Heart right ventricle (tissue), 16 donors: Measurements from ENCODE around the gene TMEM259. TPM values are rescaled to one million over a fixed set of nuclear protein-coding genes. Genes with fewer than 3 reads are reported as not detected.

Experiments used
- ATAC-seq, 8 donors: fragments of 200-7000 bp; cut with Tn5 transposase; one replicate each; pipeline ENCODE4 v1.9.1; 2020; ENCODE audit warnings: mild to moderate bottlenecking in 8 of 8, moderate library complexity in 8 of 8, moderate number of reproducible peaks in 1 of 8
- DNase-seq, 2 donors: peaks; one replicate each; pipeline ENCODE4 v3.0.0-alpha.2; 2020
- H3K27ac ChIP-seq, 10 donors: fragments of 200-600 bp; sonication (generic) in 2 of 10; one replicate each; pipeline versions ENCODE4 v1.5.0 to v1.8.0; 2020 to 2022; ENCODE audit warnings: mild to moderate bottlenecking in 3 of 10
- H3K27me3 ChIP-seq, 7 donors: fragments of 200-600 bp; one replicate each; pipeline ENCODE4 v1.8.0; 2021 to 2022; ENCODE audit warnings: mild to moderate bottlenecking in 2 of 7
- H3K36me3 ChIP-seq, 9 donors: fragments of 200-600 bp; sonication (generic) in 1 of 9; one replicate each; pipeline versions ENCODE4 v1.5.0 to v1.8.0; 2020 to 2022; ENCODE audit warnings: mild to moderate bottlenecking in 2 of 9
- H3K4me1 ChIP-seq, 9 donors: fragments of 200-600 bp; sonication (generic) in 1 of 9; one replicate each; pipeline versions ENCODE4 v1.5.0 to v1.8.0; 2020 to 2022; ENCODE audit warnings: mild to moderate bottlenecking in 4 of 9
- H3K4me3 ChIP-seq, 10 donors: fragments of 200-600 bp; sonication (generic) in 2 of 10; one replicate each; pipeline versions ENCODE4 v1.5.0 to v1.8.0; 2020 to 2022; ENCODE audit warnings: mild to moderate bottlenecking in 7 of 10, moderate library complexity in 2 of 10
- H3K9me3 ChIP-seq, 11 donors: fragments of 200-600 bp in 10 of 11; sonication (generic) in 2 of 11; one replicate each; pipeline versions ENCODE4 v1.5.0 to v1.8.0; 2013 to 2022; ENCODE audit warnings: mild to moderate bottlenecking in 2 of 11, control low read depth in 1 of 11, moderate library complexity in 1 of 11
- WGBS, 2 donors: extraction: QIAGEN DNeasy Blood & Tissue Kit; methylation state at CpG; one replicate each; pipeline ENCODE4 v1.1.7; 2013; ENCODE audit warnings: inconsistent platforms in 1 of 2; 5-methylcytosine and 5-hydroxymethylcytosine counted together
- intact Hi-C, 10 donors: fragments of 100-400 bp; cut with DNase I; formaldehyde crosslinking; loops; one replicate each; pipeline versions ENCODE4 v1.11.1 to v1.14.2; 2022
- polyA plus RNA-seq, 2 donors: library from polyadenylated mRNA; stranded (reverse); fragments of 200-250 nt; gene quantifications; one replicate each; pipeline ENCODE4 v1.2.3, GENCODE V29; 2013
- total RNA-seq, 10 donors: library from RNA; stranded (reverse); fragmentation: NEBNext Ultra II Directional in 3 of 10; extraction: Animal tissue kit (Norgen Biotek cat#: 25700) in 3 of 10; gene quantifications; one replicate each; pipeline versions ENCODE4 v1.2.1 to v1.2.4, GENCODE V29; 2021 to 2023
- TF ChIP-seq, protein P1 (sequence below), 9 donors: fragments of 200-600 bp; sonication (generic) in 2 of 9; IDR thresholded peaks; one replicate each; pipeline versions ENCODE4 v1.5.0 to v1.8.0; 2021 to 2022; ENCODE audit warnings: antibody characterized with exemption in 9 of 9, mild to moderate bottlenecking in 5 of 9, moderate library complexity in 1 of 9
- donor health status: Arrhythmogenic right ventricular cardiomyopathy.
- donor health status: ischemic (EF 13 %, LVEDD 7.1; RV severe dilation, severe dysfunction).
- donor health status: healthy with polysubstance abuse.
- donor health status: DM: no; HTN: yes; CAD: no.
- donor health status: DM: no; HTN: no; CAD: no.
- donor health status: ischemic (EF 25% LVEDD 6.9; RV normal size, moderate dysfunction).
- donor health status: ischemic (EF 25% LVEDD 5.7; RV mildly dilated, moderate dysfunction).
- donor health status: healthy.
- donor health status: DM: yes; HTN: yes; CAD: no.
- donor health status: Ischemic cardiomyopathy.
- donor health status: ischemic (EF 35%, LVEDD 5.7; RV mildly dilated, moderate dysfunction).
- donor health status: nonischemic (EF 11% LVEDD 7.7; RV severe dilation, severe dysfunction).
- donor health status: DM: yes; HTN: yes; CAD: no.
- donor health status: PGD.
- donor health status: ischemic (EF 29% LVEDD 5.4; RV normal size, mild dysfunction).
- donor health status: nonischemic (EF 23%, LVEDD 6.1; RV moderate dilation, normal function).

TMEM259 gene
- total and polyA plus RNA-seq, 12 donors = 94.3 to 289 (median 114) TPM

DNA sequence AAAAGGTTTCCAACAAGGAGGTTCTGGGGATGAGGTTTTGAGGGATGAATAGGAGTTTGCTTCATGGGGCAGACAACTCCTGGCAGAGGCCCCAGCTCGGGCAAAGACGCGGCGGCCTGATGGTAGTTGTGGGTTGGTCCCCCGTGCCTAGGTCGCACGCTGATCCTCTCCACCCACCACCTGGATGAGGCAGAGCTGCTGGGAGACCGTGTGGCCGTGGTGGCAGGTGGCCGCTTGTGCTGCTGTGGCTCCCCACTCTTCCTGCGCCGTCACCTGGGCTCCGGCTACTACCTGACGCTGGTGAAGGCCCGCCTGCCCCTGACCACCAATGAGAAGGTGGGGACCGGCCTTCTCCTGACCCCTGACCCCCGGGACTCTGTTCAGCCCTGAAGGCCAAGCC is 30.9 kb upstream of the TMEM259 start:
- no peaks in the 10 kb centered on the region for H3K4me1 ChIP-seq
- no peaks in the 10 kb centered on the region for H3K27me3 ChIP-seq
- H3K36me3 ChIP-seq = peaks cover 0 to 31% (median 0%) of the 10 kb centered on the region in 9 donors
- ATAC-seq (no peak), DNase-seq (no peak)
- H3K27ac ChIP-seq = no peak overlapping the region
- intact Hi-C loops = no loop called here
- H3K4me3 ChIP-seq = no peak overlapping the region
- TF ChIP-seq, protein P1, sequence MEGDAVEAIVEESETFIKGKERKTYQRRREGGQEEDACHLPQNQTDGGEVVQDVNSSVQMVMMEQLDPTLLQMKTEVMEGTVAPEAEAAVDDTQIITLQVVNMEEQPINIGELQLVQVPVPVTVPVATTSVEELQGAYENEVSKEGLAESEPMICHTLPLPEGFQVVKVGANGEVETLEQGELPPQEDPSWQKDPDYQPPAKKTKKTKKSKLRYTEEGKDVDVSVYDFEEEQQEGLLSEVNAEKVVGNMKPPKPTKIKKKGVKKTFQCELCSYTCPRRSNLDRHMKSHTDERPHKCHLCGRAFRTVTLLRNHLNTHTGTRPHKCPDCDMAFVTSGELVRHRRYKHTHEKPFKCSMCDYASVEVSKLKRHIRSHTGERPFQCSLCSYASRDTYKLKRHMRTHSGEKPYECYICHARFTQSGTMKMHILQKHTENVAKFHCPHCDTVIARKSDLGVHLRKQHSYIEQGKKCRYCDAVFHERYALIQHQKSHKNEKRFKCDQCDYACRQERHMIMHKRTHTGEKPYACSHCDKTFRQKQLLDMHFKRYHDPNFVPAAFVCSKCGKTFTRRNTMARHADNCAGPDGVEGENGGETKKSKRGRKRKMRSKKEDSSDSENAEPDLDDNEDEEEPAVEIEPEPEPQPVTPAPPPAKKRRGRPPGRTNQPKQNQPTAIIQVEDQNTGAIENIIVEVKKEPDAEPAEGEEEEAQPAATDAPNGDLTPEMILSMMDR (IDR thresholded peaks at IDR 0.05) = no peak
- H3K9me3 ChIP-seq = peaks cover 0 to 25% (median 9%) of the 10 kb centered on the region in 11 donors
- WGBS, 2 donors = 92 to 93% methylated on average over 16 to 17 of the region's 17 CpGs

DNA sequence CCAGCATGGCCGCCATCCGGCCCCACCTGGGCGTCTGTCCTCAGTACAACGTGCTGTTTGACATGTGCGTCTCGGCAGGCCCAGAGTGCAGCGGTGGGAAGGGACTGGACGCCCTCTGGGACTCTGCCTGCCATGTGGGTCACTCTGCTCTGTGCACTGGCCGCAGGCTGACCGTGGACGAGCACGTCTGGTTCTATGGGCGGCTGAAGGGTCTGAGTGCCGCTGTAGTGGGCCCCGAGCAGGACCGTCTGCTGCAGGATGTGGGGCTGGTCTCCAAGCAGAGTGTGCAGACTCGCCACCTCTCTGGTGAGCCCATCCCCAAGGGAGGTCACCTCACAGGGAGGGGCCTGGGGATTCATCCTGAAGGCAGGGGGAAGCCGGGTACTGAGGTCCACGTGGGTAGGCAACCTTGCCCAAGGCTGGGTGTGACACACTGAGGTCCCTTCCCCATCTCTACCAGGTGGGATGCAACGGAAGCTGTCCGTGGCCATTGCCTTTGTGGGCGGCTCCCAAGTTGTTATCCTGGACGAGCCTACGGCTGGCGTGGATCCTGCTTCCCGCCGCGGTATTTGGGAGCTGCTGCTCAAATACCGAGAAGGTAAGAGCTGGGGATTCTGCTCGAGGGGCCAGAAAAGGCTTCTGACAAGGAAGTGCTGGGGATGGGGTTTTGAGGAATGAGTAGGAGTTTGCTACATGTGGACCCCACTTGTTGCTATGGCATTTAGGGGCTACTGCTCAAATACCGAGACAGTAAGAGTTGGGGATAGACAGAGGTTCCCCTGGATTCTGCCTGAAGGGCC is 30.3 kb upstream of the TMEM259 start:
- peaks cover 0 to 19% (median 3%) of the 10 kb centered on the region in 11 donors for H3K9me3 ChIP-seq
- intact Hi-C loops = no loop called here
- TF ChIP-seq, protein P1 (IDR thresholded peaks at IDR 0.05) = no peak
- H3K27me3 ChIP-seq = no peaks in the 10 kb centered on the region
- no peak overlapping the region for H3K27ac ChIP-seq
- peaks cover 0 to 32% (median 0%) of the 10 kb centered on the region in 9 donors for H3K36me3 ChIP-seq
- WGBS, 2 donors = 83 to 87% methylated on average over 31 of the region's 31 CpGs
- ATAC-seq = peak in 1 of 8 donors; percentile 18
- H3K4me3 ChIP-seq = no peak overlapping the region
- no peak for DNase-seq
- H3K4me1 ChIP-seq = no peaks in the 10 kb centered on the region

DNA sequence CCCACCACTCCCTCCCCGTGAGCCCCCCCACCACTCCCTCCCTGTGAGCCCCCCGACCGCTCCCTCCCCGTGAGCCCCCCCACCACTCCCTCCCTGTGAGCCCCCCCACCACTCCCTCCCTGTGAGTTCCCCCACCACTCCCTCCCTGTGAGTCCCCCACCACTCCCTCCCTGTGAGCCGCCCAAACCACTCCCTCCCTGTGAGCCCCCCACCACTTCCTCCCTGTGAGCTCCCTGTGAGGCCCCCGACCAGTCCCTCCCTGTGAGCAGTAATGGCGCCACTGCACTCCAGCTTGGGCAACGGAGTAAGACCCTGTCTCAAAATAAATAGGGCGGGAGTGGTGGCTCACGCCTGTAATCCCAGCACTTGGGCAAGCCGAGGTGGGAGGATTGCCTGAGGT is 28.9 kb upstream of the TMEM259 start:
- DNase-seq (no peak), ATAC-seq (no peak)
- whole genome bisulfite sequencing, 2 donors = 60 to 63% methylated on average over 8 to 11 of the region's 11 CpGs
- Histone ChIP-seq H3K9me3 (peaks cover 0 to 5% (median 0%) of the 10 kb centered on the region in 11 donors), H3K27ac (no peak overlapping the region), H3K27me3 (no peaks in the 10 kb centered on the region), H3K4me3 (no peak overlapping the region), H3K36me3 (peaks cover 0 to 27% (median 0%) of the 10 kb centered on the region in 9 donors), H3K4me1 (no peaks in the 10 kb centered on the region)
- TF ChIP-seq, protein P1 (IDR thresholded peaks at IDR 0.05) = no peak
- intact Hi-C loops = loop anchor here in 2 of 10 donors (10.0 kb wide), 1 partner anchor 45 kb away; the partner anchor contains the start of gene POLR2E (in 2 of the 2)

DNA sequence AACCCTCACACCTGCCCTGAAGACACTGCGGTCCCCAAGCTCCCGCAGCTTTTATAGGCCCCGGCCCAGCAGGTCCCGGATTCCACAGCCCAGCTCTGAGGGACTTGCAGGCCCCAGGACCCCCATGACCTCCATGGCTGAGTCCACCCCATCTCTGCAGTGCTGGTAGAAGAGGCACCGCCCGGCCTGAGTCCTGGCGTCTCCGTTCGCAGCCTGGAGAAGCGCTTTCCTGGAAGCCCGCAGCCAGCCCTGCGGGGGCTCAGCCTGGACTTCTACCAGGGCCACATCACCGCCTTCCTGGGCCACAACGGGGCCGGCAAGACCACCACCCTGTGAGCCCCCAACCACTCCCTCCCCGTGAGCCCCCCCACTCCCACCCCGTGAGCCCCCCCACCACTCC is 28.2 kb upstream of the TMEM259 start:
- Histone ChIP-seq H3K27me3 (no peaks in the 10 kb centered on the region), H3K4me1 (no peaks in the 10 kb centered on the region), H3K27ac (no peak overlapping the region), H3K36me3 (peaks cover 0 to 20% (median 0%) of the 10 kb centered on the region in 9 donors), H3K9me3 (no peaks in the 10 kb centered on the region), H3K4me3 (no peak overlapping the region)
- DNase-seq (no peak), ATAC-seq (no peak)
- intact Hi-C loops = loop anchor here in 2 of 10 donors (10.0 kb wide), 1 partner anchor 46 kb away; the partner anchor contains the start of gene POLR2E (in 2 of the 2)
- TF ChIP-seq, protein P1 (IDR thresholded peaks at IDR 0.05) = no peak
- 92 to 93% methylated on average over 16 to 17 of the region's 17 CpGs for WGBS, 2 donors
